AML-193 (cell line): Measurements from ENCODE around the gene ARHGEF40.
"Not testable (repeated sequence)": the region's sequence is repeated elsewhere in the genome, so short reads cannot be mapped to it uniquely, and the experiment has no call there.

Source experiments
- DNase-seq, 2 experiments: peaks; one replicate each; lab custom pipeline; 2025; lab: John Stamatoyannopoulos, UW

The ARHGEF40 gene

DNA sequence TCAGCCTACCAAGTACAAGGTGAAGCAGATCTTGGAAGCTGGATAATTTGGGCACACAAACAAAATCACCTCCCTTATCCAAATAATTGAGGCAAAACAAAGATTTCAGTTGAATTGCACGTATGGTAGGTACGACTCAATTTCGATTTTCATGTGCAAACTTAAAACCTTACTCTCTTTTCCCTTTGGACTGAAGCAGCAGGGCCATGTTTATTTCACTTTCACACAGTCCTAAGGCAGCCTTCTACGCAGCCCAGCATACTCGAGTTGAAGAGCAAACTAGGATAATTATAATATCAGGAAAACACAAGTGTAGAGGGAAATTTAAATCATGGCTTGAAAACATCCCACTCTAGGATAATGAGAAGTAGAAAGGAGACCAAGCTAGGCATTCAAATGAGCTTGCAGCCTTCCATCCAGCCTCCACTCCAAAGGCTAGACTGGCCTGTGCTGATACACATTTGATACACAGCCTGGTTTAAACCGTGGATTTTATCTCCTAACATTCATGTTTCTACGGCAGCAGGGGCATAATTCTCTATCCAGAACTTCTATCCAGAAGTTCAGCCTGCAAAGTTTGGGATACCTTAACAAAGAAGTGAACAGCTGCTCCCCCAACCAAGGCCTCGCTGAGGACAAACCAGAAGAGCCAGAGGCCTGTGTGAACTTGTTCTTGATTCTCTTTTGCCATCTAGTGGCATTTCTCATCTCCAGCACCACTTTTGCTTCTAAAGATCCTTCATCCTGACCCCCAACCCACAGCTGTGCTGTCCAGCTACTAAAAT, 30.3 kb upstream of the ARHGEF40 start:
- peak; percentile 59 to 61 for DNase-seq

GRCh38 chr14:21040370-21040925, 29.7 kb upstream of the ARHGEF40 start:
- DNase-seq: no peak

GRCh38 chr14:21040941-21041340, 29.2 kb upstream of the ARHGEF40 start:
- not testable (repeated sequence) for DNase-seq

DNA sequence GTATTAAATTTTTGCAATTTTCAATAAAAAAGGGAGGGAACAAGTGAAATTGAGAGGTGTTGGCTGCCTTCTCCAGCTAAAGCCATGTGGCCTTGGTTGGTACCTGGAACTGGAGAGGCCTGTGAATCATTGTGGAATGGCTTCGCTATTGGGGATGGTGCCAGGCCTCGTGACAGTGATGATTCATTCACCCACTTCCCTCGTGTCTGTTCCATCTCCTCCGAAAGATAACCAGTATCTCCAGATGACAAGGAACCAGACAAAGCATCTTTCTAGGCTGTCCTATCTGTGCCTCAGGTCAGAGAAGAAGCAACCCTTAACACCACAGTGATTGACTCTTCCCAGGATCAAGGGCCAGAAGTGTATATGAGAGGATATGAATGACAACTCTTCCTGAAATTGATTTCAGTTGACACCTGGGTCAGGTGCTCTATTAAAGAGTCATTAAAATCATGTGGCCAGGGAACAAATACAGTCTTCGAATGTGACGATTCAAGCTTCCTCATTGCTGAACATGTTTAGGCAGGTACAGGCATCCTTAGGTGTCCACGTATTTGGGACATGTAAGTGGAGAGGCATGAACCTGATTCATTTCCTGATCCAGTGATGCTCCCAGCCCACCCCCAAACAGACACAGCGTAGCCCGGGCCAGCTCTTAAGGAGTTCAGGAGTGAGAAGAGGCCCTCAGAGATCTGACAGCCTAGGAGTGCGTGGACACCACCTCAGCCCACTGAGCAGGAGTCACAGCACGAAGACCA, 28.2 kb upstream of the ARHGEF40 start, which contains the start of gene RNASE7:
TSS of gene RNASE7 (plus strand) at position 687 of the 758 bp plus-strand sequence. CDS start 631 bp downstream, outside the sequence.
- DNase-seq: no peak

DNA sequence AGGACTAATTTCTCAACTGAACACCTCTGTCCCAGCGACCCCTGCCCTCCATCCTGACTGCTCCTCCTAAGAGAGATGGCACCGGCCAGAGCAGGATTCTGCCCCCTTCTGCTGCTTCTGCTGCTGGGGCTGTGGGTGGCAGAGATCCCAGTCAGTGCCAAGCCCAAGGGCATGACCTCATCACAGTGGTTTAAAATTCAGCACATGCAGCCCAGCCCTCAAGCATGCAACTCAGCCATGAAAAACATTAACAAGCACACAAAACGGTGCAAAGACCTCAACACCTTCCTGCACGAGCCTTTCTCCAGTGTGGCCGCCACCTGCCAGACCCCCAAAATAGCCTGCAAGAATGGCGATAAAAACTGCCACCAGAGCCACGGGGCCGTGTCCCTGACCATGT, 27.2 kb upstream of the ARHGEF40 start:
- DNase-seq: no peak

- DNase-seq: no peak
Measured at GRCh38 chr14:21043387-21043973, 26.6 kb upstream of the ARHGEF40 start.

DNA sequence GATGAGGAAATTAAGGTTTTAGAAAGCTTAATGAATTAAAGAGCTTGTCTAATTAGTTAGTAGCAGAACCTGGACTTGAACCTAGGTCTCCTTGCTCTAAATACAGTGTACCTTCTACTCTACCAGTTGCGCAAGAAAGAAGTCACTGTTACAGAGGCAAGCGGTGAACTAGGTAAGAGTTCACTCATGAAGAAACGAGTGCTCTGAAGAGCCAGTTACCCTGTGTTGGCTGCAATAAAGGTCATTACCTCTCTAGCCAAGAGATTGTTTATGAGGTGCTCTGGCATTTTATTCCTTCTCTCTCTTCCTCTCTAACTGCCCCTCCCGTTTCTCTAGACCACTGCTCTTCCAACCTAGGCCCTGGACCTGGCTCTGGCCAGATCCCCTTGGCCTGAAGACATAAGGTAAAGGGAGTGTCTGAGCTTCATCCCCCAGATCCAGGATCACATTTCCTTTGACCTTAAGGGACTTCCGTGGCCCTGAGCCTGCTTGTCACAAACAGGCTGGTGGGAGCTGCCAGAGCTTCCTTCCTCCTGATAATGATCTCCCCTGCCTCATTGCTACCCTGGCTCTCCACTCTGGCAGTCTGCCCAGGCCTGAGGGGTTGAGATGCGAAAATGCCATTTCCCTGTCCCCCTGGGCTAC, 26.0 kb upstream of the ARHGEF40 start:
- peak; percentile 27 to 34 for DNase-seq

- DNase-seq: no peak
Measured at GRCh38 chr14:21047378-21047781, 22.7 kb upstream of the ARHGEF40 start.

DNA sequence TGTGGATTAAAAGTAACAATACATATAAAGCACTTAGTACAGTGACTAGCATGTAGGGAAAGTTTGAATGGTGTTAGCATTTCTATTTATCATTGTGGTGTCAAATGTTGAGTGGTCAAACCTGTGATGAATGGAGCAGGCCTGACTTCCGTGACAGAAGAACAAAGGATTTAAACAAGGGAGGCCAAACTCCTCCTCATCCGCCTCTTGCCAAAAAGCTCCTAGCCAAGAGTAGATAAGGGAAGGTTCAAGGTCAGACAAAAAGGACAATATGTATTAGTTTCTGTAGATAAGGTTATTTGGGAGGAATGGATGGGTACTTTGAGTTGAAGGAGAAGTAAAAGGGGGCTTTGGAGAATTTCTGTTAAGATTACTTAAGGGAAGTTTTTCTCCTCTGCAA, 21.5 kb upstream of the ARHGEF40 start:
- DNase-seq: no peak

DNA sequence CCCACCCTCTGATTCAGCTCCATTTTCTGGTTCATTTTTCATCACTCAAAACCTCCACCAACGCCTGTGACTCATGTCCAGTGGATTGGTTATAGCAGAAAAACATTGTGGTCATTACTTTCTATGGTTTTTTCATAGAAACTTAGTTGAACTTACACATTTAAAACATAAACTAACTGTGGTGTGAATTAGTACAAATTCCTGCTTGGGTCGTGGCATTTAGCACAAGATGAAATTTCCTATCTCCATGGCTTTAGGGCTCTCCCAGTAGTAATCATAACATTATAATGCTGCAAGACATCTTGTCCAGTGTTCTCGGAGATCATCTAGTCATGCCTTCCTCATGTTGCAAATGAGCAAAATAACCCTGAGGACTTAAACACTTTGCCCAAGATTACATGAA, 20.8 kb upstream of the ARHGEF40 start:
- DNase-seq: no peak

- peak; percentile 59 to 62 for DNase-seq
Measured at GRCh38 chr14:21050597-21050996, 19.5 kb upstream of the ARHGEF40 start.

DNA sequence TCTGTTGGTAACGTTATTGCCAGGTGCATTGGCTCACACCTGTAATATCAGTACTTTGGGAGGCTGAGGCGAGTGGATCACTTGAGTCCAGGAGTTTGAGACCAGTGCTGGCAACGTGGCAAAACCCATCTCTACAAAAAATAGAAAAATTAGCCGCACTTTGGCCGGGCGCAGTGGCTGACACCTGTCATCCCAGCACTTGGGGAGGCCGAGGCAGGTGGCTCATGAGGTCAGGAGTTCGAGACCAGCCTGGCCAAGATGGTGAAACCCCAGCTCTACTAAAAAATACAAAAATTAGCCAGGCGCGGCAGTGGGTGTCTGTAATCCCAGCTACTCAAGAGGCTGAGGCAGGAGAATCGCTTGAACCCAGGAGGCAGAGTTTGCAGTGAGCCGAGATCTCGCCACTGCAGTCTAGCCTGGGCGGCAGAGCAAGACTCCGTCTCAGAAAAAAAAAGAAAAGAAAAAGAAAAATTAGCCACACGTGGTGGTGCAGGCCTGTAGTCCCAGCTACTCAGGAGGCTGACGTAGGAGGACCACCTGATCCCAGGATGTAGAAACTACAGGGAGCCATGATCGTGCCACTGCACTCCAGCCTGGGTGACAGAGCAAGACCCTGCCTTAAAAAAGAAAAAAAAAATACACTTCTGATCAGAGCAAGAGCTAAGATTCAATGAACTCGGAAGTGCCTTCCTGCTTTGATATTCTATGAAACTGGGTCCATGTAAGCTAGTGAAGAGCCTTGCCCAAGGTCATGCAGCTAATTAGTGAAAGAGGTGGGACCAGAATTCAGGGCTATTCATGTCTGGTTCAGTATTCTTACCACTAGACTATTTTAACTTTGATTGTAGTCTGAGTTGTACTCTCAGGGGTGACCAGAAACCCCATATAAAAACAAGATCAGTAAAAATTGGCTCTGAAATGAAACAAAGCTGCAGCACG, 16.7 kb upstream of the ARHGEF40 start:
- no peak for DNase-seq

GRCh38 chr14:21054123-21054767, 15.9 kb upstream of the ARHGEF40 start:
- DNase-seq: no peak

GRCh38 chr14:21054768-21055145, 15.3 kb upstream of the ARHGEF40 start:
- no peak for DNase-seq

DNA sequence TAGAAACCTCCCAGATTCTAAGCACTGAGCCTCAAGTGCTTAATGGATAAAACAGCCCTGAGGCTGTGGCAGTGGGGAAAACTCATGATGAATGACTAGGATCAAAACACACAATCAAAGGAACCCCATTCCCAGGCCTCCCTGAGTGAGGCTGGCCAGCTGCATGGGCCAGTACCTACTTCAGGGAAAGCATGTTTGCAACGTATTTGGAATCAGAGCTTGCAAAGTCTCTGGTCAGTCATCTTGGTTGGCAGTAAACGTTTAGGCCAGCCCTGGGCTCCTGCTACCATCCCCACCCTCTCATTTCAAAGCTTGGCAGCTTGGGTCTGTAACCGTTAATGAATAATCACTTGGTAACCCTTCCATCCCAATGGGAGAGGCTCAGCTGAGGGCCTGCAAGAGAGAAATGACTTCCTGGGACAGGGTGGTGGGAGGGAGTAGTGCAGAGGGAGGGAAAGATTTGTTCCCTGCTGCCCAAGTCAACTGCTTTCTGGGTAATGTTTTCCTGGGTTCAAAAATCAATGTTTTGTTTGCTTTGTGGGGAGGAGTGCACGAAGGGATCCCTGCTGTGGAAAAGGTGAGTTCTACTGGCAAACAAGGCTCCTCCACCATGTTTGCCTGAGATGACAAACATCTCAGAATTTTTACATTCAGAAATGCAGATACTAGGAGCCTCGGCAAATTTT, 14.5 kb upstream of the ARHGEF40 start:
- no peak for DNase-seq

DNA sequence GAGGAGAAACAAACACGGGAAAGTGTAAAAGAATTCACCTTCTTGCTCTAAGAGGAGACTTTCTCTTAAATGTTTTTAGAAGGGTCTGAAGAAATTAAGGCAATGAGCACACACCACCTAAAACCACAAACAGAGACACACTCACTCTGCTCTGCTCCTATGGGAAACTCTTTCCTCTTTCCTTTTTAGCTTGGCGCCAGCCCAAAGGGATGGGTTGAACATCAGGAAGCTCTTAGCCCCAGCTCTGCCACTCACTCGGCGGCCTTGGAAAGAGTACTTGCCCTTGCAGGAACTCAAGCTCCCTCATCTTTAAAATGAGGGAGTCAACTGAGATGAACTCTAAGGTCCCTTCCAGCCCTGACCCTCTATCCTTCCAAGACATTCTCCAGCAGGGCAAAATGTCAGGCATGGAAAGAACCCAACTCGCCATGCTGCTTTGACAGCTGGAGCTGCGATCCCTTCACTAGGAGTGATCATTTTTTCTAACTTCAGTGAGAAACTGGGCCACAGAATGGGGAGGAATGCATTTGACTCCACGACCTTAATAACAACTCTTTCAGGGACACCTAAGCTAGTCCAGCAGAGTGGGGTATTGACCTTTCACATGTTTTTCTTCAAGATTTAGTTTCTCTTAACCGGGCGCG, 13.5 kb upstream of the ARHGEF40 start:
- no peak for DNase-seq

DNA sequence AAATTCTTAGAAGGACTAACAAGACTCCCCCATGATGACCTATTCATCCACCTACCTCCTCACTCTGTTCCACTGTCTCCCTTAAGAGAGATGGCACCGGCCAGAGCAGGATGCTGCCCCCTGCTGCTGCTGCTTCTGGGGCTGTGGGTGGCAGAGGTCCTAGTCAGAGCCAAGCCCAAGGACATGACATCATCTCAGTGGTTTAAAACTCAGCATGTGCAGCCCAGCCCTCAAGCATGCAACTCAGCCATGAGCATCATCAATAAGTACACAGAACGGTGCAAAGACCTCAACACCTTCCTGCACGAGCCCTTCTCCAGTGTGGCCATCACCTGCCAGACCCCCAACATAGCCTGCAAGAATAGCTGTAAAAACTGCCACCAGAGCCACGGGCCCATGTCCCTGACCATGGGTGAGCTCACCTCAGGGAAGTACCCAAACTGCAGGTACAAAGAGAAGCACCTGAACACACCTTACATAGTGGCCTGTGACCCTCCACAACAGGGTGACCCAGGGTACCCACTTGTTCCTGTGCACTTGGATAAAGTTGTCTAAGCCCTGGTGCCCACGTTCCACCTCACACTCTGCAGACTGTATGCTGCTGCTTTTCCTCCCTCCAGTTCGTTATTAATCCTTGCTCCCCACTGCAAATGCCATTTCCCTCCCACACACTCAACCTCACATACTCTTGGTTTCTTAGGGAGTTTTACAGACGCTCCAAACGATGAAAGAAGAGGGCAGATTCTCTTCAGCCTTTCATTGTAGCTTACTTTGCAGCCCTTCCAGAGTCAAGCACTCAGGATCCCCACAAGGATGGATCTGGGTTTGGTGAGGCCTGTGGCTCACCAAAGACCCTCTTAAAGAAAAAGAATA, 12.1 kb upstream of the ARHGEF40 start, which contains the start of gene RNASE8:
TSS of gene RNASE8 (plus strand) at position 20 of the 873 bp plus-strand sequence. CDS start at position 91, 71 bp downstream.
- DNase-seq: peak; percentile 25 to 26

DNA sequence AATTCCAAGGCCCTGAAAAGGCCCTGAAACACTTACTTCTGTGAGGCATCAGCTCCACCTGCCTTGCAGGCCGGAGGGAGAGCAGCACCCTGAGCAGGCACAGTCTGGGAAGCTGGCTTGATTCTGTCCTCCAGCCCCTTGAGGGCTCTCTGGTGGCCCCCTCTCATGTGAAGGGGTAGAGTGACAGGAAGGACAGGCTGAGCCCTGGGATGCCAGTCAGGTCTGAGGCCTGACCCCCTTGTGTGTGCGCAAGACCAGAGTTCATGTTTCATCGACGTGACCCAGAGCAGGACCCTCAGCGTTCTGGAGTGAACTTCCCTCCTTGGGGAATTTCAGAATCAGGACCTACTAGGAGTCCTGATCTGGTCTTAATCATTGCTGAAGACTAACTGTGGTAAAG, 11.2 kb upstream of the ARHGEF40 start:
- no peak for DNase-seq
